IMR-90 (cell line): Measurements from ENCODE around the gene MRTFA. TPM values are rescaled to one million over a fixed set of nuclear protein-coding genes. Genes with fewer than 3 reads are reported as not detected.

Experiments used
- ATAC-seq: fragments of 200-7000 bp; cut with Tn5 transposase; 2 replicates; pipeline ENCODE4 v1.9.1; 2020; ENCODE audit warnings: low read depth, mild to moderate bottlenecking, moderate library complexity
- BruUV-seq: library from RNA; stranded (reverse); fragments of 400-500 nt; replicated peaks from 2 replicates; lab custom pipeline; 2021; lab: Mats Ljungman, UMichigan
- CTCF ChIA-PET: fragments of 300-600 bp; formaldehyde crosslinking; extraction: SDS; loops from one replicate; lab custom pipeline; 2021; ENCODE audit warnings: antibody characterized with exemption; lab: Yijun Ruan, JAX
- POLR2A ChIA-PET: fragments of 300-600 bp; sonication (Branson Sonifier 250); formaldehyde crosslinking; loops from one replicate; lab custom pipeline; 2022; ENCODE audit warnings: antibody characterized with exemption; ENCODE audit not compliant: unreplicated experiment; lab: Charles Lee
- DNase-seq: peaks from one replicate; pipeline ENCODE4 v3.0.0; 2013
- H2AFZ ChIP-seq: replicated peaks from 2 replicates; pipeline ENCODE3; 2013; ENCODE audit warnings: low read length, mild to moderate bottlenecking; ENCODE audit not compliant: poor library complexity
- H2AK5ac ChIP-seq: 2 replicates; pipeline ENCODE4 v1.6.1; 2013; ENCODE audit warnings: low read depth, low read length, inconsistent platforms
- H2AK9ac ChIP-seq: replicated peaks from 2 replicates; pipeline ENCODE3; 2013; ENCODE audit warnings: mild to moderate bottlenecking, low read depth, low read length, moderate library complexity; ENCODE audit not compliant: poor library complexity
- H2BK120ac ChIP-seq: 2 replicates; pipeline ENCODE4 v1.6.1; 2013; ENCODE audit warnings: low read depth, low read length, inconsistent platforms
- H2BK15ac ChIP-seq: 3 replicates; pipeline ENCODE4 v1.6.1; 2013; ENCODE audit warnings: low read depth, low read length, inconsistent platforms
- H2BK20ac ChIP-seq: 2 replicates; pipeline ENCODE4 v1.6.1; 2013; ENCODE audit warnings: low read depth, mild to moderate bottlenecking, inconsistent platforms, low read length, moderate library complexity
- H2BK5ac ChIP-seq: 2 replicates; pipeline ENCODE4 v1.6.1; 2013; ENCODE audit warnings: mild to moderate bottlenecking, low read depth, low read length, inconsistent platforms; ENCODE audit not compliant: poor library complexity, severe bottlenecking
- H3K14ac ChIP-seq: replicated peaks from 2 replicates; pipeline ENCODE4 v1.6.1; 2013; ENCODE audit warnings: low read depth, low read length, inconsistent platforms
- H3K18ac ChIP-seq: 2 replicates; pipeline ENCODE4 v1.6.1; 2013; ENCODE audit warnings: low read depth, low read length, control low read depth
- H3K23ac ChIP-seq: 2 replicates; pipeline ENCODE4 v1.6.1; 2013; ENCODE audit warnings: low read depth, low read length, inconsistent platforms
- H3K27ac ChIP-seq: 2 replicates; pipeline ENCODE4 v1.5.1; 2013; ENCODE audit warnings: mild to moderate bottlenecking, control low read depth, low read length; ENCODE audit not compliant: insufficient read depth
- H3K27me3 ChIP-seq: 2 replicates; pipeline ENCODE4 v1.6.1; 2013; ENCODE audit warnings: low read length; ENCODE audit not compliant: control insufficient read depth, insufficient read depth
- H3K36me3 ChIP-seq: 2 replicates; pipeline ENCODE4 v1.6.1; 2013; ENCODE audit warnings: low read length, mixed read lengths; ENCODE audit not compliant: control insufficient read depth, insufficient read depth
- H3K4ac ChIP-seq: 2 replicates; pipeline ENCODE4 v1.6.1; 2013; ENCODE audit warnings: low read depth, low read length, inconsistent platforms
- H3K4me1 ChIP-seq: 2 replicates; pipeline ENCODE4 v1.6.1; 2013; ENCODE audit warnings: low read length, mixed read lengths; ENCODE audit not compliant: control insufficient read depth, insufficient read depth
- H3K4me2 ChIP-seq: 2 replicates; pipeline ENCODE4 v1.6.1; 2013; ENCODE audit warnings: low read depth, mild to moderate bottlenecking, control low read depth, low read length, moderate library complexity
- H3K4me3 ChIP-seq: 2 replicates; pipeline ENCODE4 v1.5.1; 2013; ENCODE audit warnings: low read depth, mild to moderate bottlenecking, control low read depth, low read length, moderate library complexity; ENCODE audit not compliant: insufficient read depth
- H3K56ac ChIP-seq: 2 replicates; pipeline ENCODE4 v1.6.1; 2013; ENCODE audit warnings: low read length, inconsistent platforms; ENCODE audit not compliant: insufficient read depth; ENCODE audit errors: extremely low read depth
- H3K79me1 ChIP-seq, 2 experiments: 2 replicates each; pipeline ENCODE4 v1.6.1; 2013; ENCODE audit warnings: low read length in 2 of 2, inconsistent platforms in 1 of 2, low read depth in 1 of 2
- H3K9ac ChIP-seq: 2 replicates; pipeline ENCODE4 v1.6.1; 2013; ENCODE audit warnings: low read depth, low read length, control low read depth
- H3K9me1 ChIP-seq: 2 replicates; pipeline ENCODE4 v1.6.1; 2013; ENCODE audit warnings: low read length, inconsistent platforms; ENCODE audit not compliant: insufficient read depth
- H3K9me3 ChIP-seq: 2 replicates; pipeline ENCODE4 v1.6.1; 2013; ENCODE audit warnings: low read length; ENCODE audit not compliant: control insufficient read depth, insufficient read depth
- H4K20me1 ChIP-seq: 2 replicates; pipeline ENCODE4 v1.6.1; 2013; ENCODE audit warnings: low read length, inconsistent platforms; ENCODE audit not compliant: insufficient read depth
- H4K5ac ChIP-seq: 2 replicates; pipeline ENCODE4 v1.6.1; 2013; ENCODE audit warnings: mild to moderate bottlenecking, low read depth, low read length, control low read depth
- H4K8ac ChIP-seq, 2 experiments: 2 replicates each; pipeline ENCODE4 v1.6.1; 2013; ENCODE audit warnings: low read depth in 2 of 2, low read length in 2 of 2, control low read depth in 1 of 2, inconsistent platforms in 1 of 2
- H4K91ac ChIP-seq: 2 replicates; pipeline ENCODE4 v1.6.1; 2013; ENCODE audit warnings: low read depth, low read length, inconsistent platforms; ENCODE audit not compliant: insufficient read depth
- CEBPB ChIP-seq: IDR thresholded peaks from 2 replicates; pipeline ENCODE4 v1.6.1; 2012; ENCODE audit warnings: low read depth, low read length, improper control_type of control experiment
- CHD1 ChIP-seq: IDR thresholded peaks from 2 replicates; pipeline ENCODE4 v1.6.1; 2012; ENCODE audit warnings: low read depth, low read length, improper control_type of control experiment
- MAFK ChIP-seq: IDR thresholded peaks from 2 replicates; pipeline ENCODE4 v1.6.1; 2012; ENCODE audit warnings: low read depth, low read length, improper control_type of control experiment
- MAZ ChIP-seq: IDR thresholded peaks from 2 replicates; pipeline ENCODE4 v1.6.1; 2012; ENCODE audit warnings: low read depth, mild to moderate bottlenecking, low read length, improper control_type of control experiment, moderate library complexity, borderline replicate concordance
- NFE2L2 ChIP-seq: fragments of 150-350 bp; IDR thresholded peaks from 2 replicates; pipeline ENCODE4 v1.6.1; 2016; ENCODE audit warnings: low read depth, mild to moderate bottlenecking, low read length
- POLR2A ChIP-seq: IDR thresholded peaks from 2 replicates; pipeline ENCODE4 v1.6.1; 2012; ENCODE audit warnings: mild to moderate bottlenecking, low read depth, low read length
- RAD21 ChIP-seq: IDR thresholded peaks from 2 replicates; pipeline ENCODE4 v1.6.1; 2012; ENCODE audit warnings: low read length, improper control_type of control experiment
- RCOR1 ChIP-seq: IDR thresholded peaks from 2 replicates; pipeline ENCODE4 v1.6.1; 2012; ENCODE audit warnings: mild to moderate bottlenecking, low read length, improper control_type of control experiment; ENCODE audit not compliant: insufficient replicate concordance
- SMC3 ChIP-seq: fragments of 150-350 bp; IDR thresholded peaks from 2 replicates; pipeline ENCODE4 v1.6.1; 2016; ENCODE audit warnings: low read depth, mild to moderate bottlenecking, antibody characterized with exemption, low read length, moderate library complexity
- WGBS, 2 experiments: methylation state at CpG; one replicate each; pipeline versions ENCODE4 v1.1.5 to v1.1.7; 2013; ENCODE audit warnings: missing lambda C conversion rate in 2 of 2; ENCODE audit not compliant: insufficient read length in 1 of 2; ENCODE audit errors: extremely low coverage in 2 of 2; 5-methylcytosine and 5-hydroxymethylcytosine counted together
- dilution Hi-C: fragments of 300-500 bp; cut with HindIII; formaldehyde crosslinking; loops from one replicate; pipeline ENCODE4 v1.14.3; 2018; ENCODE audit warnings: low sequenced_read_pairs; ENCODE audit not compliant: unreplicated experiment
- in situ Hi-C: fragments of 300-500 bp; cut with MboI; formaldehyde crosslinking; loops from 3 replicates; pipeline ENCODE4 v1.14.3; 2019; ENCODE audit warnings: low sequenced_read_pairs, inconsistent platforms, mixed read lengths
- intact Hi-C: fragments of 100-400 bp; cut with micrococcal nuclease; formaldehyde crosslinking; loops from 2 replicates; pipeline ENCODE4 v1.10.0; 2022
- polyA plus RNA-seq, 3 experiments: library from polyadenylated mRNA; depleted of rRNA; stranded (reverse); fragments of >200 nt; gene quantifications; 2 replicates each; pipeline ENCODE4 v1.2.3, GENCODE V29; 2012; ENCODE audit warnings: low replicate concordance in 1 of 3
- total RNA-seq: library from RNA; depleted of rRNA; stranded (reverse); fragments of >200 nt; gene quantifications from 2 replicates; pipeline ENCODE4 v1.2.3, GENCODE V29; 2012

Gene MRTFA
- total and polyA plus RNA-seq, 2 of the 4 experiments (the other 2 are of a cell fraction): 12.5 to 17.2 TPM

- Histone ChIP-seq H2BK5ac (no peak overlapping the region), H4K20me1 (peaks cover 4% of the 10 kb centered on the region; the same call in 1 of the 2 replicates), H3K9me3 (no peaks in the 10 kb centered on the region), H3K14ac (no peak overlapping the region), H4K5ac (no peak overlapping the region), H3K9me1 (peaks cover 11% of the 10 kb centered on the region), H3K4me3 (no peak overlapping the region), H4K91ac (no peak overlapping the region), H2BK120ac (no peak overlapping the region), H2BK15ac (no peak overlapping the region), H3K18ac (no peak overlapping the region), H3K9ac (no peak overlapping the region), H3K27ac (no peak overlapping the region), H3K4me1 (no peaks in the 10 kb centered on the region), H3K79me1 (peaks cover 11 to 32% of the 10 kb centered on the region in 2 experiments), H2AK9ac (no peak overlapping the region), H3K23ac (no peak overlapping the region), H3K56ac (no peak overlapping the region), H3K4ac (no peak overlapping the region), H3K27me3 (no peaks in the 10 kb centered on the region), H2BK20ac (no peak overlapping the region), H2AFZ (no peak overlapping the region), H3K4me2 (no peak overlapping the region), H2AK5ac (no peak overlapping the region), H4K8ac (no peak overlapping the region), H3K36me3 (peaks cover 33% of the 10 kb centered on the region)
- WGBS, 2 experiments: no CpG with 5 or more reads among the region's 3 CpGs
- POLR2A ChIA-PET: no interaction called here
- dilution Hi-C loops (no loop called here), in situ Hi-C loops (no loop called here), intact Hi-C loops (no loop called here)
- ATAC-seq (no peak), DNase-seq (no peak)
- no TSS peak for BruUV-seq
- CTCF ChIA-PET: no interaction called here
- TF ChIP-seq SMC3 (no peak), POLR2A (no peak), RCOR1 (no peak), NFE2L2 (no peak), MAZ (no peak), CEBPB (no peak), CHD1 (no peak), MAFK (no peak), RAD21 (no peak)
These were observed 267.7 kb downstream of the MRTFA start for GRCh38 chr22:40368836-40369235.
